HG02852 (cell line): ENCODE measurements around the gene DISP2.

Source experiments
- ATAC-seq: cut with Tn5 transposase; IDR thresholded peaks from one replicate; pipeline ENCODE4 v1.9.1; 2021; ENCODE audit warnings: mild to moderate bottlenecking, moderate library complexity; ENCODE audit not compliant: unreplicated experiment

Gene DISP2

GRCh38 chr15:40361640-40362039 is 3.6 kb downstream of the DISP2 start:
- no peak for ATAC-seq

- no peak for ATAC-seq
Observed at GRCh38 chr15:40363611-40364010, 5.6 kb downstream of the DISP2 start.

GRCh38 chr15:40364251-40364650 is 6.2 kb downstream of the DISP2 start:
- ATAC-seq, result no peak

- ATAC-seq, result no peak
Observed at GRCh38 chr15:40365016-40365415, 7.0 kb downstream of the DISP2 start.

DNA sequence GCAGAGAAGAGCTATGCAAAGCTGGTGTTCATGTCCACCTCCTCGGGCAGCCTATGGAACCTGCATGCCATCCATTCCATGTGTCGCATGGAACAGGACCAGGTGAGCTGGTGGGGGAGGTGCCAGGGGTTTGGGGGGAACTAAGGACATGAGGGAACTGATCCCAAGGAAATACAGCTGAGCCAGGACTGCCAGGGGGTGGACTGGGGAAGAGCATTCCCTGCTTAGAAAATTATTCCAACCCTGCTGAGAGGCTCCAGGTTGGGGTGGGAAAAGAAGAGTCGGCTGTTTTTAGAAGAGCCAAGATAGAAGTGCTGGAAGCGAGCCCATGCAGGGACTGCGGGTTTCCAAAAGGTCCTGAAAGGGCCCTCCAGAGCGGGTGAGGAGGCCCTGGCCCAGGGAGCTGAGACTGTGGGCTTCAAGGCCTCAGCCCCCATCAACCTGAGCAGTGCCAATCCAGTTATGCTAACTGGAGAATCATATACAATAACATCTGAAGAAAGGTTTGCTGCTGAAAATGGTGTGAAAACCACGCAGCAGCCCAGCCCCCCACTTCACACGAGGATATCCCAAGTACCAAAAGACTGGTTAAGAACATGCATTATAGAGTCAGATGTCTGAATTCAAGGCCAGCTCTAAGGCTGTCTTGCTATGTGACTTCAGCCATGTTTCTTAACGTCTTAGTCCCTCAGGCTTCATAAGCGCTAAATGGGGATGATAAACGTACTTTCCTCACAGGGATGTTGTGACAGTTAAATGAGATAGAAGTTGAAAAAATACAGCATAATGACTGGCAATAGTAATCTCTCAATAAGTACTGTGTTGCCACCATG is 7.8 kb downstream of the DISP2 start:
- ATAC-seq, result no peak

DNA sequence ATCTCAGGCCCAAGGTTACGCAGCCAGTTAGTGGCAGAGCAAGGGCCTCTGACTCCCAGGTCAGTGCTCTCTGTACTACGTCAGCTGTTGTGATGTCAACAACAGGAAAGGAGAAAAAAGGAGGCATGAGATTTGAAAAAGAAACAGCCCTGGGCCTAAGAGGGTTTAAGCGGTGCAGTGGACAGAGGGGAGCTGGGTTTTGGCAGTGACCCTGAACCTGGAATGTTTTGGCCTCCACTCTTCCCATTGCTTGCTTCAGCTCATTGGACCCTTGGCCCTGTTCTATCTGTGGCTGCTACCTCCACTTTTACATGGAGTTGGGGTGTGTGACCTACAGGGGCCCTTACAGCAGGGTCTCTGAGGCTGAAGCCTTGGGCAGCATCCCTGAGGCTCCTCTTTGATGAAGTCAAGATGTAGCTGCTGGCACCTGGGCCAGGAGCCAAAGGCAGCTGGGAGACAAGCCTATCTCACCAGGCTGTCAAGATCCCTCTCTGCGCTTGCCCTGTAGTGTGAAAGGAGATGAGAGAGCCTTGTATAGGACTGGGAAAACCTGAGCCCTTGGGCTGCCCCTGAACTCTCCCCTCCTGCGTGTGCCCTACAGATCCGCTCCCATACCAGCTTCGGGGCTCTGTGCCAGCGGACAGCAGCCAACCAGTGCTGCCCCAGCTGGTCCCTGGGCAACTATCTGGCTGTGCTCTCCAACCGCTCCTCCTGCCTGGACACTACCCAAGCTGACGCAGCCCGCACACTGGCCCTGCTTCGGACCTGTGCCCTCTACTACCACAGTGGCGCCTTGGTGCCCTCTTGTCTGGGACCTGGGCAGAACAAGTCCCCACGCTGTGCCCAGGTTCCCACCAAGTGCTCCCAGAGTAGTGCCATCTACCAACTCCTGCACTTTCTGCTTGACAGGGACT is 8.7 kb downstream of the DISP2 start:
- no peak for ATAC-seq

- no peak for ATAC-seq
Observed at GRCh38 chr15:40367371-40367685, 9.3 kb downstream of the DISP2 start.

DNA sequence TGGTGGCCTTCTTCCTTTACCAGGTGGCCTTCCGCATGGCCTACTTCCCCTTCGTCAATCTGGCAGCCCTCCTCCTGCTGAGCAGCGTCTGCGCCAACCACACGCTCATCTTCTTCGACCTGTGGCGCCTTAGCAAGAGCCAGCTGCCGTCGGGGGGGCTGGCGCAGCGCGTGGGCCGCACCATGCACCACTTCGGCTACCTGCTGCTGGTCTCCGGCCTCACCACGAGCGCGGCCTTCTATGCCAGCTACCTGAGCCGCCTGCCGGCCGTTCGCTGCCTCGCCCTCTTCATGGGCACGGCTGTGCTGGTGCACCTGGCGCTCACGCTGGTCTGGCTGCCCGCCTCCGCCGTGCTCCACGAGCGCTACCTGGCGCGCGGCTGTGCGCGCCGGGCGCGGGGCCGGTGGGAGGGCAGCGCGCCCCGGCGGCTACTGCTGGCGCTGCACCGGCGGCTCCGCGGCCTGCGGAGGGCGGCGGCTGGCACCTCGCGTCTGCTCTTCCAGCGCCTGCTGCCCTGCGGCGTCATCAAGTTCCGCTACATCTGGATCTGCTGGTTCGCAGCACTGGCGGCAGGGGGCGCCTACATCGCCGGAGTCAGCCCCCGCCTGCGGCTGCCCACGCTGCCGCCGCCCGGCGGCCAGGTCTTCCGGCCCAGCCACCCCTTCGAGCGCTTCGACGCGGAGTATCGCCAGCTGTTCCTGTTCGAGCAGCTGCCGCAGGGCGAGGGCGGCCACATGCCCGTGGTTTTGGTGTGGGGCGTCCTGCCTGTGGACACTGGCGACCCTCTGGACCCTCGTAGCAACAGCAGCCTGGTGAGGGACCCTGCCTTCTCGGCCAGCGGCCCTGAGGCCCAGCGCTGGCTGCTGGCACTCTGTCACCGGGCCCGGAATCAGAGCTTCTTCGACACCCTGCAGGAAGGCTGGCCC is 9.9 kb downstream of the DISP2 start:
- peak; percentile 80 for ATAC-seq

- ATAC-seq, result no peak
Observed at GRCh38 chr15:40368719-40369473, 10.9 kb downstream of the DISP2 start.

DNA sequence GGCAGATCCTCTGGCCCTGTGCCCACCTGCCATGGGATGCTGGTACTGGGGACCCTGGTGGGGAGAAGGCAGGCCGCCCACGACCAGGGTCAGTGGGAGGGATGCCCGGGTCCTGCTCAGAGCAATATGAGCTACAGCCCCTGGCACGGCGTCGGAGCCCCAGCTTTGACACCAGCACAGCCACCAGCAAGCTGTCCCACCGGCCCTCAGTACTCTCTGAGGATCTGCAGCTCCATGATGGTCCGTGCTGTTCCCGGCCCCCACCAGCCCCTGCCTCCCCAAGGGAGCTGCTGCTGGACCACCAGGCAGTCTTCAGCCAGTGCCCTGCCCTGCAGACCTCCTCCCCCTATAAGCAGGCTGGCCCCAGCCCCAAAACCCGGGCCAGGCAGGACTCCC is 11.5 kb downstream of the DISP2 start:
- no peak for ATAC-seq

- ATAC-seq, result no peak
Observed at GRCh38 chr15:40369971-40370370, 12.0 kb downstream of the DISP2 start.

DNA sequence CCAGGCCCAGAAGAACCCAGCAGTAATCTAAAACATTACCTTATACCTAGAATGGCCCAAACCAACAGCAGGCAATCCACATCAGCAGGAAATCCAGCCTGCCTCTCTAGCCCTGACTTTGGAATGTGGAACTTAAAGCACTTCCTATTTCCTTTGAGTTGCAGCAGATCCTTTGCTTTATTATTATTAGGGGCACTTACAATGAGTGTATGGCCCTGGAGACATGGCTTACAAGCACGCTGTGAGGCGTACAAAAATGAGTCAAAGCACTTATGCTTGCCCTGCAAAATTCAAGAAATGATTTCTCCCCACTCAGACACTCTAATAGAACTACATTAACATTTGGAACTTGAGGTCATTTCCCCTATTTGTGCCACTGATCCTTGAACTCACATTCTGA is 15.0 kb downstream of the DISP2 start:
- no peak for ATAC-seq

GRCh38 chr15:40377606-40378005 is 19.6 kb downstream of the DISP2 start:
- no peak for ATAC-seq

DNA sequence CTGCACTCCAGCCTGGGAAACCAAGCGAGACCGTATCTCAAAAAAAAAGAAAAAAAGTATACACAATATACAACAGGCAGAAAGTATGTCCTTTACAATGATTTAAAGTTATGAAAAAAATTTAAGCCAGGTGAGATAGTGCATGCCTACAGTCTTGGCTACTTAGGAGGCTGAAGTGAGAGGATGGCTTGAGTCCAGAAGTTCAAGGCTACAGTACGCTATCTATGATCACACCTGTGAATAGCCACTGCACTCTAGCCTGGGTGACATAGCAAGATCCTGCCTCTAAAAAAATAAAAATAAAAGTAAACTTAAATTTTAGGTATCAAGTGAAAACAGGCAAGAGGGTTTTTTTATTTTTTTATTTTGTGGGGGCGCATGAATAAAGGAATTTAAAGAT is 21.4 kb downstream of the DISP2 start:
- ATAC-seq, result no peak

GRCh38 chr15:40379853-40380252 is 21.8 kb downstream of the DISP2 start:
- no peak for ATAC-seq

- no peak for ATAC-seq
Observed at GRCh38 chr15:40380636-40381035, 22.6 kb downstream of the DISP2 start.

GRCh38 chr15:40381818-40382529 is 24.0 kb downstream of the DISP2 start:
- no peak for ATAC-seq

DNA sequence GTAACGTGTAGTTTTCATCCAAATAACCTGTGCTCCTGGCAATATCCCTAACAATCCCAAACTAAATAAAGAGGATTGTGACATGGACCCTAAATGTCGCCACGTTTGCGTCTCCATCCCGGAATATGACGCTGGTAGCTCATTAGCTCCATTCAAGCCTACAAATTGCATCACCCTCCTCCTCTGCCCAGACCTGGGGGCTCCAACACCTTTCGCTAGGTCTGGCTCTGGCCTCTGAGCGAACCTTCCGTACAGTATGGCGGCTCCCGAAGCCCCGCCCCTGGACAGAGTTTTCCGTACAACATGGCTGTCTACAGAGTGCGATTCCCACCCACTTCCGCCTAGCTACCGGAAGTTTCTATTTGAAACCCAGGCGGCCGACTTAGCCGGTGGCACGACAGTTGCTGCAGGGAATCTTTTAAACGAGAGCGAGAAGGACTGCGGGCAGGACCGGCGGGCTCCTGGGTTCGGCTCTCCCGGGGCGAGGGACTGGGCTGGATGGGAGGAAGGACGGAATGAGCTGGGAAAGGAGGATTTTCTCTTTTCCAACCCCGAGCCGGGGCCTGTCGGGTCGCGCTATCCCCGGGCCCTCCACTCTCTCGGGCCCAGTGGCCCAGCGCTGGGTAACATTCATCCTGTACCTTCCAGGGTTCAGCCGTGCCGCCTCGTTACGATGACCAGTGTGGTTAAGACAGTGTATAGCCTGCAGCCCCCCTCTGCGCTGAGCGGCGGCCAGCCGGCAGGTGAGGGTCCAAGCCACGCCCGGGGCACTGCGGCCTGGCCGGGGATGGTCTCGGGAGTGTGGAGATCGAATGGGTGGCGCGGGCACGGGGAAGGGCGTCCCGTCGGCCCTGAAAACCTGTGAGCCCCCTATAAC is 24.8 kb downstream of the DISP2 start, which contains the start of gene KNSTRN:
Gene KNSTRN, plus strand, starts transcription at position 142 of the 877 bp plus-strand sequence. Its CDS starts 115 bp downstream, at position 257.
- ATAC-seq, result peak; percentile 94

DNA sequence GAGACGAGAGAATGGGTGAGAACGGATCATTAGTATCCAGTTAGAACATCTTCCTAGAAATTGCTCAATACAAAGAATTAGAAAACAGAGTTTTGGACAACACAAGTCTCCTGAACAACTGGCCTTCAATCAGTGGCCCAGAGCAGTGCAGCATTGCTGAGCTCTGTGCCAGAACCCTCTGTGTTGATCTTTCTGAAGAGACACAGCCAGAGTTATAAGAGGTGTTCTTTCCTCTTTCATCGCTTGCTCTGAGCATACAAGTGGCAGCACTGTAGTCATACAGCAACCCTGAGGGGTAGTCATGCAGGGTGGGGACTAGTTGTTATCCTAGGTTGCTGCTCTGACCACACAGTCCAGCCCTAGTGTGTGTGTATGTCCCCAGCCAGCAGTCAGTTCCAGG is 28.5 kb downstream of the DISP2 start:
- no peak for ATAC-seq
